AG10803 (cell line): ENCODE data around the gene C1orf159.
A peak's percentile ranks its signal among the peaks of the same experiment; 100 is the strongest.

Experiments used
- DNase-seq: peaks from one replicate; pipeline ENCODE4 v3.0.0; 2010; ENCODE audit warnings: low read depth
- H3K4me3 ChIP-seq: 2 replicates; pipeline ENCODE4 v1.5.1; 2011; ENCODE audit warnings: mild to moderate bottlenecking, low read length, control low read depth
- TF ChIP-seq, protein P1 (sequence below): conservative IDR thresholded peaks from 2 replicates; pipeline ENCODE4 v1.5.1; 2011; ENCODE audit warnings: mild to moderate bottlenecking, low read length, control low read depth, inconsistent platforms

C1orf159 gene

DNA sequence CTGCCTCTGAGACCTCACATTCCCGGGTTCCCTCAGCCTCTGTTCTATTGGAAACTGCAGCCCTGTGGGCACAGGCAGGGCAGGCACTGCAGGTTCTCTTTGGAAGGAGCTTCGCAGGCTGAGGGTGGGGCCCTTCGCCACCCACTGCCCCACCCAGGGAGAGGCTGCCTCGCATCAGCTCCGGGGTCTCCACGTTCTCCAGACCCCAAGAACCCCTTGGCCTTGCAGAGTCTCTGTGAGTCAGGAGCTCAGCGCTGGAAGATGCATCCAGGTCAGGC lies 8.6 kb upstream of the C1orf159 start:
- H3K4me3 ChIP-seq: no peak overlapping the region
- no peak for DNase-seq
- TF ChIP-seq, protein P1, sequence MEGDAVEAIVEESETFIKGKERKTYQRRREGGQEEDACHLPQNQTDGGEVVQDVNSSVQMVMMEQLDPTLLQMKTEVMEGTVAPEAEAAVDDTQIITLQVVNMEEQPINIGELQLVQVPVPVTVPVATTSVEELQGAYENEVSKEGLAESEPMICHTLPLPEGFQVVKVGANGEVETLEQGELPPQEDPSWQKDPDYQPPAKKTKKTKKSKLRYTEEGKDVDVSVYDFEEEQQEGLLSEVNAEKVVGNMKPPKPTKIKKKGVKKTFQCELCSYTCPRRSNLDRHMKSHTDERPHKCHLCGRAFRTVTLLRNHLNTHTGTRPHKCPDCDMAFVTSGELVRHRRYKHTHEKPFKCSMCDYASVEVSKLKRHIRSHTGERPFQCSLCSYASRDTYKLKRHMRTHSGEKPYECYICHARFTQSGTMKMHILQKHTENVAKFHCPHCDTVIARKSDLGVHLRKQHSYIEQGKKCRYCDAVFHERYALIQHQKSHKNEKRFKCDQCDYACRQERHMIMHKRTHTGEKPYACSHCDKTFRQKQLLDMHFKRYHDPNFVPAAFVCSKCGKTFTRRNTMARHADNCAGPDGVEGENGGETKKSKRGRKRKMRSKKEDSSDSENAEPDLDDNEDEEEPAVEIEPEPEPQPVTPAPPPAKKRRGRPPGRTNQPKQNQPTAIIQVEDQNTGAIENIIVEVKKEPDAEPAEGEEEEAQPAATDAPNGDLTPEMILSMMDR: no peak

DNA sequence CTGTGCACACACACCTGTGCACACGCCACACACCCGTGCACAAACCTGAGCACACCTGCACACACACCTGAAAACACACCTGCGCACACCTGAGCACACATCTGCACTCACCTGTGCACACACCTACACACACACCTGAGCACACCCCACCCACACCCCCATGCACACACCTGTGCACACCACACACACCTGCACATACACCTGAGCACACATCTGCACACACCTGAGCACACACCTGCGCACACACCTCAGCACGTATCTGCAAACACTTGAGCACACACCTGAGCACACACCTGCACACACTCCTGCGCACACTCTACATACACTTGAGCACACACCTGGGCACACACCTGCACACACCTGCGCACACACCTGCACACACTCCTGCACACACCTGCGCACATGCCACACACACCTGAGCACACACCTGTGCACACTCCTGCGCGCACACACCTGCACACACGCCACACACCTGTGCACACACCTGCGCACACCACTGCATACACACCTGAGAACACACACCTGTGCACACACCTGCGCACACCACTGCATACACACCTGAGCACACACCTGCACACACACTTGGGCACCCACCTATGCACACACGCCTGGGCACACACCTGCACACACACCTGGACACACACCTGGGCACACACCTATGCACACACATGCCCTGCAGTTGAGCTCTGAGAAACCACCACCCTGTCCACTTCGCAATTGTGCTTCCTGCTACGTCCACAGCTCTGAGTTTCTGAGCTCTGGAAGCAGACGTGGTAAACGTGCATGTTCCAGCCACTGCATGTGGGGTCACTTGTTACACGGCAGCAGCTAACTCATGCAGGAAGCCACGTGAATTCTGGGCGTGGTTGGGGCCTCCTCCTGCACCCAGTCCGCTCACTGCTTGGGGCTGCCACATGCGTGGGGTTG lies 8.0 kb upstream of the C1orf159 start:
- DNase-seq: peak; percentile 48
- no peak overlapping the region for H3K4me3 ChIP-seq
- TF ChIP-seq, protein P1: no peak

DNA sequence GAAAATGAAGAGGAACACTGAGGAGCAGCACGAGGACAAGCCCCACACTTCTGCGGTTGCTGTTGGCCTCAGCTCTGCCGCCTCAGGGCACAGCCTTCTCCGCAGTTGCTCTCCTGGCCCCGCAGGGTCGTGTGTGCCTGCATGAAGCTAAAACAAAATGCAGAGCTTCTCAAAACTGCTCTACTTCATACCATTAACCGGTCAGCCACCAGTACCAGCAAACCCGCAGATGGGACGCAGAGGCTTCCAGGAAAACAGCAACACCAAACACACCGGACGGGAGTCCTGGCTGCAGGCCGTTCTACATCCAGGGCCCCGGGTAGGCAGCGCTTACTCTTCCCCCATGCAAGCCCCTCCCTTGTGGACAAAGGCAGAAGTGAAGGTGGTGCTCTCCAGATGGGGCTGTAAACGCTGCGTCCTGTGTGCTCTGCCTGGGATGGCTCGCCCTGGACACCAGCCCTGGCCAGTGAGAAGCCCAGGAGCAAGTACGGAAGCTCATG lies 7.1 kb upstream of the C1orf159 start:
- no peak overlapping the region for H3K4me3 ChIP-seq
- TF ChIP-seq, protein P1: peak; percentile 1; the same call in 1 of the 2 replicates
- peak; percentile 20 for DNase-seq

DNA sequence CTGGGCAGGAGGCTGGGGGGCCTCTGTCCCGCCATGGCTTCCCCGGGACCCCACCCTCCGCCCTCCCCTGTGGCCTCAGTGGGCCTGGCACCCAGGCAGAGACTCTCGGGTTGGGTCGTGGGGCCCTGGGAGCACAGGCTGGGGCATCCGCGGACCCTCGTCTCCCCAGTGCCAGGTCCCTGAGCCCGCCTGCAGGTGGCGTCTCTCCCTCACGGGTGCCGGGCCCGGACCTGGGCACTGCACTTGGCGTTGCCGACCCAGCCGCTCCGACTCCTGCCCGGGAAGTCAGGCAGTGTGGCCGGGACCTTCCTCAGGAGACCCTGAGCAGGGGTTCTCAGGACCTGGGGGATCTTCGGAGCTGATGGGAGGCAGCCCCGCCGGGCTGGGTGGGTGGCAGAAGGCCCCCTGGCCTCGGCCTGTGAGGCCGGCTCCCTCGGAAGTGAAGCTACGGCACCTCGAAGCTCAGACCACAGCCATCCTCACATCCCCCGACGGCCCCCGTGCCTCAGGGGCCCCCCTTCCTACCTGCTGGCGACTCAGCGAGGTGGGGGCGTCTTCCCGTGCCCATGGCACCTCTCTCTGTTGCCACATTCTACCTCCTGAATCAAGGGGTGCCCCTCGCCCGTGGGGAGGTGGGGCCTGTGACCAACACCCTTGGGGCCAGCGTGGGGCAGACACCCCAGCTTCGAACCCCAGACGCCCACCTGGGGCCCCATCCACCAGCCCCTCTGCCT lies 6.4 kb upstream of the C1orf159 start:
- DNase-seq: peak; percentile 58
- H3K4me3 ChIP-seq: peak overlapping the region; percentile 43
- TF ChIP-seq, protein P1: peak; percentile 70

DNA sequence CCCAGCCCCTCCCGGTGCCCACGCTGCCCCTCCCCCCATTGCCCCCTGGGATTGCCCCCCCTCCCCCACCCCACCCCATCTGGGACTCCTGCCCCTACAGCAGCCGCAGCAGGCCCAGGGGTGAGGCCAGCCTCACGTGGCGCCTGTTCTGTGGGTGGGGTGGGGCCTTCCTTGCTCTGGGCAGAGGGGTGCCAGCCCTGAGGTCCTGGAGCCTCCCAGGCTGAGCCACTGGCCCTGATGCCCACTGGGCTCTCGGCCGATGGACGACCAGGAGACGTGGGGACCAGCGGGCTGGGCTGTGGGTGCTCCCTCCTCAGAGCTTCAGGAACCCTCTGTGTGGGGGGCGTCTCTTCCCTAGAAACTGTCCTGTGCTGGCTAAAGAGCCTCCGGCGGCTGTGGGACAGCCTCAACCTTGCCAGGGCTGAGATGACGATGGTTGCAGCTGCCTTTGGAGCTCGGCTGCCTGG lies 5.8 kb upstream of the C1orf159 start:
- H3K4me3 ChIP-seq: peak overlapping the region; percentile 22
- TF ChIP-seq, protein P1: no peak
- no peak for DNase-seq

DNA sequence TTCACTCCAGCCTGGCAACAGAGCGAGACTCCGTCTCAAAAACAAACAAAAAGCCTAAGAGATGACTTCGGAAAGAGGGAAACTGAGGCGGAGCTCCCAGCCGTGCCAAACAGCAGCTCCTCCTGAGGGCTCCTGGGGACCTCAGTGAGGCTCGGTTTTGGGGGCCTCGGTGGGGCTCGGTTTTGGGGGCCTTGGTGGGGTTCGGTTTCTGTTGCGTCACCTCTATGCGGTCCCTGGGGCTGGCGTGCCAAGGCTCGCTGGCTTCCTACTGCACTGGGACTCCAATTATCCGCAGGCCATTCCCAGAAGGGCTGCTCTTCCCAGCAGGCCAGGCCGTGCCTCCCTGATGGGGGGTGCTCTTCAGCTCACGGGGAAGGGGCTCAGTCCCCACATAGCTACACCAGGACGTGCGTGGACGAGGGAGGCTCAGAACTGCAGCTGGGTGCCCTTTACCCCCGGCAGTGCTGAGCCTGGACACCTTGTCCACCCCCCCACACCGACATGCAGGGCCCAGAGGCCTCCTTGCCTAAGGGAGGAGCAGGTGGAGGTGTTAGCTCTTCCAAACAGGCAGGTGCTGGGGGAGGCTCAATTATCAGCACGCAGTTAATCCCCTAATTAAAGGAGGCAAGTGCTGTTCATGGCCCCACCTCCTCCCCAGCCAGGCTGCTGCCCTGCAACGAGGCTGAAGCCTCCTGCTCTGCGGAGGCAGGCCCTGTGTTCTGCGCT lies 5.1 kb upstream of the C1orf159 start:
- DNase-seq: no peak

More for the DNA sequence above, 5.1 kb upstream of the C1orf159 start:
- H3K4me3 ChIP-seq: no peak overlapping the region
- TF ChIP-seq, protein P1: no peak
